HepG2 (cell line): ENCODE data around the gene TWIST2. TPM values are rescaled to one million over a fixed set of nuclear protein-coding genes. Genes with fewer than 3 reads are reported as not detected.
A peak's percentile ranks its signal among the peaks of the same experiment; 100 is the strongest.

Experiments
- ATAC-seq: fragments of 200-7000 bp; cut with Tn5 transposase; 3 replicates; pipeline ENCODE4 v1.9.1; 2020; ENCODE audit warnings: mild to moderate bottlenecking, moderate library complexity
- BruUV-seq: library from RNA; stranded (reverse); fragments of 400-500 nt; replicated peaks from 2 replicates; lab custom pipeline; 2021; lab: Mats Ljungman, UMichigan
- CTCF ChIA-PET: fragments of 300-600 bp; formaldehyde crosslinking; extraction: SDS; loops from one replicate; lab custom pipeline; 2021; ENCODE audit warnings: low total read pairs, inconsistent platforms, low intra/inter-chr PET ratio; lab: Yijun Ruan, JAX
- POLR2A ChIA-PET: fragments of 350-600 bp; sonication (Branson Sonifier 250); formaldehyde crosslinking; loops from one replicate; lab custom pipeline; 2020; ENCODE audit warnings: antibody characterized with exemption, inconsistent platforms; lab: Yijun Ruan, JAX
- DNase-seq: peaks from one replicate; pipeline ENCODE4 v3.0.0-alpha.2; 2015; ENCODE audit warnings: low spot score
- FAIRE-seq: peaks from 3 replicates; lab custom pipeline; 2011; peaks lifted over from hg19 to GRCh38; lab: Jason Lieb, UNC
- H2AFZ ChIP-seq: one replicate; pipeline ENCODE4 v1.6.1; 2011; ENCODE audit warnings: low read length, inconsistent platforms
- H3K27ac ChIP-seq: fragments of 300-600 bp; 3 replicates; pipeline ENCODE4 v1.8.0; 2011; ENCODE audit warnings: mixed run types, mild to moderate bottlenecking, mixed read lengths, low read length, inconsistent platforms; ENCODE audit not compliant: insufficient read depth; ENCODE audit errors: extremely low read length
- H3K27me3 ChIP-seq, 2 experiments: fragments of 200-600 bp in 1 of 2; 2 replicates in 1 of 2; 3 replicates in 1 of 2; pipeline versions ENCODE4 v1.6.0 to v1.8.0; 2011; ENCODE audit warnings: low read length in 2 of 2, mild to moderate bottlenecking in 2 of 2, moderate library complexity in 2 of 2, inconsistent platforms in 1 of 2; ENCODE audit not compliant: insufficient read depth in 2 of 2, control insufficient read depth in 1 of 2
- H3K36me3 ChIP-seq, 2 experiments: fragments of 200-600 bp in 1 of 2; replicated peaks in 1 of 2; 2 replicates in 1 of 2; 3 replicates in 1 of 2; pipeline versions ENCODE4 v1.5.1 to v1.8.0; 2011; ENCODE audit warnings: low read length in 2 of 2, inconsistent platforms in 1 of 2; ENCODE audit not compliant: insufficient read depth in 2 of 2, control insufficient read depth in 1 of 2
- H3K4me1 ChIP-seq: 2 replicates; pipeline ENCODE4 v1.5.1; 2012; ENCODE audit warnings: low read length, inconsistent platforms; ENCODE audit not compliant: insufficient read depth
- H3K4me2 ChIP-seq: 2 replicates; pipeline ENCODE4 v1.6.0; 2011; ENCODE audit warnings: low read depth, low read length, inconsistent platforms
- H3K4me3 ChIP-seq, 3 experiments: fragments of 200-600 bp in 1 of 3; sonication (generic), shearing (Covaris generic) in 1 of 3; replicated peaks in 1 of 3; 2 replicates each; pipeline ENCODE4 v1.5.1; 2011 to 2016; ENCODE audit warnings: low read length in 3 of 3, inconsistent platforms in 2 of 3, low read depth in 2 of 3, mild to moderate bottlenecking in 2 of 3, control low read depth in 1 of 3, mixed read lengths in 1 of 3; ENCODE audit not compliant: insufficient read depth in 1 of 3
- H3K79me2 ChIP-seq: one replicate; pipeline ENCODE4 v1.6.1; 2011; ENCODE audit warnings: low read length, inconsistent platforms; ENCODE audit not compliant: insufficient read depth
- H3K9ac ChIP-seq: 2 replicates; pipeline ENCODE4 v1.6.0; 2011; ENCODE audit warnings: mild to moderate bottlenecking, low read depth, low read length, inconsistent platforms; ENCODE audit not compliant: insufficient read depth
- H3K9me3 ChIP-seq: 2 replicates; pipeline ENCODE4 v1.5.1; 2012; ENCODE audit warnings: mild to moderate bottlenecking, low read length
- H4K20me1 ChIP-seq: 2 replicates; pipeline ENCODE4 v1.6.0; 2011; ENCODE audit warnings: inconsistent platforms, mild to moderate bottlenecking, low read length, moderate library complexity; ENCODE audit not compliant: insufficient read depth
- ADNP ChIP-seq: sonication (generic); formaldehyde crosslinking; IDR thresholded peaks from 2 replicates; pipeline ENCODE4 v1.4.0; 2020; ENCODE audit warnings: missing genetic modification reagents
- CBX5 ChIP-seq: sonication (generic); formaldehyde crosslinking; IDR thresholded peaks from 2 replicates; pipeline ENCODE4 v1.4.0; 2020; ENCODE audit warnings: missing genetic modification reagents, borderline replicate concordance
- CHD4 ChIP-seq: fragments of 200-600 bp; sonication (generic); IDR thresholded peaks from 2 replicates; pipeline ENCODE4 v1.7.0; 2017; ENCODE audit warnings: mild to moderate bottlenecking, low read length, borderline replicate concordance
- FOXP1 ChIP-seq, 2 experiments: fragments of 450-650 bp in 1 of 2; IDR thresholded peaks; 2 replicates each; pipeline ENCODE4 v1.6.1; 2017 to 2018; ENCODE audit warnings: antibody characterized with exemption in 1 of 2
- IKZF1 ChIP-seq: fragments of 450-650 bp; IDR thresholded peaks from 2 replicates; pipeline ENCODE4 v1.7.1; 2016
- NFE2 ChIP-seq: sonication (generic); formaldehyde crosslinking; IDR thresholded peaks from 2 replicates; pipeline ENCODE4 v1.4.0; 2020; ENCODE audit warnings: missing genetic modification reagents
- SOX6 ChIP-seq, 2 experiments: fragments of 450-650 bp in 1 of 2; sonication (generic) in 1 of 2; formaldehyde crosslinking in 1 of 2; IDR thresholded peaks; 2 replicates each; pipeline versions ENCODE4 v1.4.0 to v1.6.1; 2017 to 2020; ENCODE audit warnings: antibody characterized with exemption in 1 of 2, mild to moderate bottlenecking in 1 of 2, missing genetic modification reagents in 1 of 2
- ZFP90 ChIP-seq: sonication (generic); formaldehyde crosslinking; IDR thresholded peaks from 2 replicates; pipeline ENCODE4 v1.8.0; 2022; ENCODE audit warnings: missing genetic modification reagents, mild to moderate bottlenecking, inconsistent platforms, borderline replicate concordance
- ZNF207 ChIP-seq: fragments of 450-650 bp; IDR thresholded peaks from 2 replicates; pipeline ENCODE4 v1.6.1; 2016; ENCODE audit warnings: antibody characterized with exemption, borderline replicate concordance
- ZNF224 ChIP-seq: sonication (generic); formaldehyde crosslinking; IDR thresholded peaks from 2 replicates; pipeline ENCODE4 v1.5.0; 2020; ENCODE audit warnings: mild to moderate bottlenecking, missing genetic modification reagents
- ZNF281 ChIP-seq: sonication (generic); formaldehyde crosslinking; IDR thresholded peaks from 2 replicates; pipeline ENCODE4 v1.4.0; 2020; ENCODE audit warnings: missing genetic modification reagents, borderline replicate concordance
- ZNF547 ChIP-seq: sonication (generic); formaldehyde crosslinking; IDR thresholded peaks from 2 replicates; pipeline ENCODE4 v1.5.1; 2020; ENCODE audit warnings: mild to moderate bottlenecking, missing genetic modification reagents
- ZNF646 ChIP-seq: sonication (generic); formaldehyde crosslinking; IDR thresholded peaks from 2 replicates; pipeline ENCODE4 v1.9.0; 2021; ENCODE audit warnings: mild to moderate bottlenecking, missing genetic modification reagents
- ZNF773 ChIP-seq: sonication (generic); formaldehyde crosslinking; IDR thresholded peaks from 2 replicates; pipeline ENCODE4 v1.4.0; 2020; ENCODE audit warnings: missing genetic modification reagents, borderline replicate concordance
- WGBS: methylation state at CpG from one replicate; pipeline ENCODE4 v1.1.6; 2017; ENCODE audit warnings: low lambda C conversion rate; 5-methylcytosine and 5-hydroxymethylcytosine counted together
- in situ Hi-C: cut with HindIII; loops from 2 replicates; pipeline ENCODE4 v1.10.0; 2017; ENCODE audit warnings: low pct_unique_long_range_greater_than_20kb; ENCODE audit not compliant: extremely low pct_ligation_motif_present
- intact Hi-C: fragments of 100-400 bp; cut with micrococcal nuclease; formaldehyde crosslinking; loops from one replicate; pipeline ENCODE4 v1.10.0; 2022; ENCODE audit not compliant: unreplicated experiment
- polyA plus RNA-seq, 8 experiments: library from polyadenylated mRNA; depleted of rRNA in 3 of 8; stranded (reverse) in 7 of 8; unstranded in 1 of 8; fragments of >200 nt; fragmentation: Illumina TruSeq in 4 of 8; extraction: Trizol in 4 of 8; gene quantifications; 2 replicates each; pipeline versions ENCODE4 v1.2.1 to v1.2.3, GENCODE V29; 2011 to 2016; ENCODE audit warnings: low read depth in 4 of 8, missing spikeins in 1 of 8, mixed read lengths in 1 of 8; ENCODE audit not compliant: insufficient read depth in 1 of 8
- total RNA-seq, 5 experiments: library from RNA; depleted of rRNA; stranded (reverse); fragments of >200 nt; fragmentation: Illumina TruSeq; extraction: Trizol; gene quantifications; 2 replicates each; pipeline ENCODE4 v1.2.3, GENCODE V29; 2016; ENCODE audit warnings: low read depth in 1 of 5

Gene TWIST2
- total and polyA plus RNA-seq, 2 of the 13 experiments (the other 11 are each of a cell fraction or from before 2014, with no cell fraction given): 0.08 to 0.11 TPM

GRCh38 chr2:238907717-238908173 lies 59.9 kb downstream of the TWIST2 start:
- Histone ChIP-seq H3K4me1 (peaks cover 9% of the 10 kb centered on the region), H3K4me2 (no peak overlapping the region), H4K20me1 (no peaks in the 10 kb centered on the region; the same call in 1 of the 2 replicates), H3K27me3 (peaks cover 5 to 7% of the 10 kb centered on the region in 2 experiments; a peak in 1 of 5 replicates), H3K27ac (no peak overlapping the region), H2AFZ (no peak overlapping the region), H3K9me3 (no peaks in the 10 kb centered on the region), H3K79me2 (no peaks in the 10 kb centered on the region), H3K9ac (no peak overlapping the region), H3K36me3 (no peaks in the 10 kb centered on the region), H3K4me3 (no peak overlapping the region)
- WGBS: 79% methylated on average over 5 of the region's 5 CpGs
- no peak for DNase-seq
- POLR2A ChIA-PET: no interaction called here
- ATAC-seq: no peak
- intact Hi-C loops (no loop called here), in situ Hi-C loops (no loop called here)
- CTCF ChIA-PET: no interaction called here
- FAIRE-seq: no peak
- no TSS peak for BruUV-seq
- TF ChIP-seq FOXP1 (IDR thresholded peaks at IDR 0.05) (0 out of 2 replicates have a peak, but pooled peaks have one; percentile 6), FOXP1 (CRISPR knock-in tag; IDR thresholded peaks at IDR 0.05) (no peak), ZNF207 (peak; percentile 41; the same call in 1 of the 2 replicates), ZFP90 (no peak), IKZF1 (peak; percentile 65; the same call in 1 of the 2 replicates), CBX5 (CRISPR knock-in tag) (no peak), ZNF281 (CRISPR knock-in tag) (no peak), NFE2 (CRISPR knock-in tag) (no peak), SOX6 (IDR thresholded peaks at IDR 0.05) (0 out of 2 replicates have a peak, but pooled peaks have one; percentile 37), SOX6 (CRISPR knock-in tag; IDR thresholded peaks at IDR 0.05) (no peak), ZNF224 (CRISPR knock-in tag) (no peak), ADNP (no peak), ZNF547 (no peak), ZNF646 (CRISPR knock-in tag) (peak; percentile 94), ZNF773 (CRISPR knock-in tag) (no peak), CHD4 (0 out of 2 replicates have a peak, but pooled peaks have one; percentile 21)
